Breast epithelium (tissue), 3 donors: ENCODE results near the gene KIF1B.

Source experiments
- POLR2AphosphoS5 ChIP-seq, 3 donors: sonication (generic); formaldehyde crosslinking; IDR thresholded peaks; one replicate each; pipeline ENCODE4 v1.6.1; 2017; ENCODE audit warnings: antibody characterized with exemption in 3 of 3
- TF ChIP-seq, protein P1 (sequence below), 3 donors: fragments of 450-650 bp; IDR thresholded peaks; one replicate each; pipeline ENCODE4 v1.5.1; 2016 to 2017; ENCODE audit warnings: antibody characterized with exemption in 3 of 3, mild to moderate bottlenecking in 3 of 3, moderate library complexity in 3 of 3

DNA sequence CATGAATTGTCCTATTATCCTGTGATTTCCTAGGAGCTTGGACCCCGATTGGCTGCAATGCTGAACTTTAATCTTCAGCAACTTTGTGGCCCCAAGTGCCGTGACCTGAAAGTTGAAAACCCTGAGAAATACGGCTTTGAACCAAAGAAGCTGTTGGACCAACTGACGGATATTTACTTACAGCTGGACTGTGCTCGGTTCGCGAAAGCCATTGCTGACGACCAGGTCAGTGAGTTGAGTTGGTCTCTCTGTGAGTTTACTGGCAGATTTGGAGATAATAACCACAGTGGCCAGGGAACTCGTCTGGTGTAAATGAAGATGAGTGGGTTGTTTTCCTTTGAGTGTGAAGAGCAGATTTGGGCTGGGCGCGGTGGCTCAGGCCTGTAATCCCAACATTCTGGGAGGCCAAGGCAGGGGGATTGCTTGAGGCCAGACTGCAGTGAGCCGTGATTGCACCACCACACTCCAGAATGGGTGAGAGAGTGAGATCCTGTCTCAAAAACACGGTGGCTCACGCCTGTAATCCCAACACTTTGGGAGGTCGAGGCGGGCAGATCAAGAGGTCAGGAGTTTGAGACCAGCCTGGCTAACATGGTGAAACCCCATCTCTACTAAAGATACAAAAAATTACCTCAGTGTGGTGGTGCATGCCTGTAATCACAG lies 39.1 kb upstream of the KIF1B start:
- TF ChIP-seq, protein P1, sequence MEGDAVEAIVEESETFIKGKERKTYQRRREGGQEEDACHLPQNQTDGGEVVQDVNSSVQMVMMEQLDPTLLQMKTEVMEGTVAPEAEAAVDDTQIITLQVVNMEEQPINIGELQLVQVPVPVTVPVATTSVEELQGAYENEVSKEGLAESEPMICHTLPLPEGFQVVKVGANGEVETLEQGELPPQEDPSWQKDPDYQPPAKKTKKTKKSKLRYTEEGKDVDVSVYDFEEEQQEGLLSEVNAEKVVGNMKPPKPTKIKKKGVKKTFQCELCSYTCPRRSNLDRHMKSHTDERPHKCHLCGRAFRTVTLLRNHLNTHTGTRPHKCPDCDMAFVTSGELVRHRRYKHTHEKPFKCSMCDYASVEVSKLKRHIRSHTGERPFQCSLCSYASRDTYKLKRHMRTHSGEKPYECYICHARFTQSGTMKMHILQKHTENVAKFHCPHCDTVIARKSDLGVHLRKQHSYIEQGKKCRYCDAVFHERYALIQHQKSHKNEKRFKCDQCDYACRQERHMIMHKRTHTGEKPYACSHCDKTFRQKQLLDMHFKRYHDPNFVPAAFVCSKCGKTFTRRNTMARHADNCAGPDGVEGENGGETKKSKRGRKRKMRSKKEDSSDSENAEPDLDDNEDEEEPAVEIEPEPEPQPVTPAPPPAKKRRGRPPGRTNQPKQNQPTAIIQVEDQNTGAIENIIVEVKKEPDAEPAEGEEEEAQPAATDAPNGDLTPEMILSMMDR (IDR thresholded peaks at IDR 0.05), result no peak
- TF ChIP-seq POLR2AphosphoS5 (IDR thresholded peaks at IDR 0.05), result no peak
